Measurements from ENCODE around the gene PVRIG.
"Not testable (repeated sequence)": the region's sequence is repeated elsewhere in the genome, so short reads cannot be mapped to it uniquely, and the experiment has no call there.

DNA sequence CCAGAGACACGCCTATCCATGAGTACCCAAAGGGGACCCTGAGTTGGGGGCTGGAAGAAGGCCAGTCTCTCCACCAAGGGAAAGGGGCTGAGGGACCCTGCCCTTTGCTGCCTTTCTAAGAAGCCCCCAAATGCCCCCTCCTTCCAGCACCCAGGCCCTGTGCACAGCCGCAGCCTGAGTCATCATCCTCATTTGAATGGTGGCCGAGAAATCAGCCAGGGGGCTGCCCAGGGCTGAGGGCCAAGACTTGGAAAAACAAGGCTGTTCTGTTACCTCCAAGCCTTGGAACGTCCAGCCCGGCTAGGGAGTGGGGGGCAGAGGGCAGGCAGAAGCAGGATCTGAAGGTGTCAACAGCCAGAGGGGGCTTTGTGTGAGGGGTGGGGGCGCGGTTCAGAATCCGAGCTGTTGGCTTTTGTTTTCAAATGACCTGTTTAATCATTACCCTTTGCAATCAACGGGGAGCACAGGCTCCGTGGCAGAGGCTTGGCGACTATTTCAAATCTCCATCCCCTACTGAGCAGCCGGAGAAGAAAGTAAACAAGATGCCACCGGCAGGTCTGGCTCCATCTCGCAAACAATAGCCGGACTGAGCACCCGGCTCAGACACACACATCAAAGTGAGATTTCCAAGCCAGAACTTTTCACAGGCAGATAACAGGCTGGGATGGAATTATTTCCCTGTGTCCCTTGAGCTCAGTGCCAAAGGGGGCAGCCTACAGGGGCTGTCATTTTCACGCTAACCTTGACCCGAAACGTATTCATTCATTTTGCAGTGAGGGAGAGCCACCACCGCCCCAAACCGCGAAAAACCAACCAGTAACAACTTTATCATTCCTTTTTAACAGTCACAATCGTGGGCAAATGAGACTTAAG lies 50.5 kb downstream of the PVRIG start:
- TF ChIP-seq, protein P1, sequence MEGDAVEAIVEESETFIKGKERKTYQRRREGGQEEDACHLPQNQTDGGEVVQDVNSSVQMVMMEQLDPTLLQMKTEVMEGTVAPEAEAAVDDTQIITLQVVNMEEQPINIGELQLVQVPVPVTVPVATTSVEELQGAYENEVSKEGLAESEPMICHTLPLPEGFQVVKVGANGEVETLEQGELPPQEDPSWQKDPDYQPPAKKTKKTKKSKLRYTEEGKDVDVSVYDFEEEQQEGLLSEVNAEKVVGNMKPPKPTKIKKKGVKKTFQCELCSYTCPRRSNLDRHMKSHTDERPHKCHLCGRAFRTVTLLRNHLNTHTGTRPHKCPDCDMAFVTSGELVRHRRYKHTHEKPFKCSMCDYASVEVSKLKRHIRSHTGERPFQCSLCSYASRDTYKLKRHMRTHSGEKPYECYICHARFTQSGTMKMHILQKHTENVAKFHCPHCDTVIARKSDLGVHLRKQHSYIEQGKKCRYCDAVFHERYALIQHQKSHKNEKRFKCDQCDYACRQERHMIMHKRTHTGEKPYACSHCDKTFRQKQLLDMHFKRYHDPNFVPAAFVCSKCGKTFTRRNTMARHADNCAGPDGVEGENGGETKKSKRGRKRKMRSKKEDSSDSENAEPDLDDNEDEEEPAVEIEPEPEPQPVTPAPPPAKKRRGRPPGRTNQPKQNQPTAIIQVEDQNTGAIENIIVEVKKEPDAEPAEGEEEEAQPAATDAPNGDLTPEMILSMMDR (IDR thresholded peaks at IDR 0.05), result not testable (repeated sequence)
- not testable (repeated sequence) for TF ChIP-seq POLR2A (IDR thresholded peaks at IDR 0.05)

Data from lower leg skin (tissue), 3 donors.